NCI-H2171 (cell line): Measurements from ENCODE around the gene CAPN5.

Source experiments
- DNase-seq: peaks from one replicate; lab custom pipeline; 2025; lab: John Stamatoyannopoulos, UW

The CAPN5 gene

GRCh38 chr11:77100166-77101042 lies 33.6 kb downstream of the CAPN5 start:
- no peak for DNase-seq

- DNase-seq: no peak
Measured at GRCh38 chr11:77101043-77101537, 34.3 kb downstream of the CAPN5 start.

- no peak for DNase-seq
Measured at GRCh38 chr11:77102246-77103210, 35.8 kb downstream of the CAPN5 start, which contains the start of gene OMP. TSS of gene OMP (plus strand) at chr11:77102840. CDS start at chr11:77102840, 0 bp downstream.

GRCh38 chr11:77103319-77103718 lies 36.5 kb downstream of the CAPN5 start:
- DNase-seq: no peak

DNA sequence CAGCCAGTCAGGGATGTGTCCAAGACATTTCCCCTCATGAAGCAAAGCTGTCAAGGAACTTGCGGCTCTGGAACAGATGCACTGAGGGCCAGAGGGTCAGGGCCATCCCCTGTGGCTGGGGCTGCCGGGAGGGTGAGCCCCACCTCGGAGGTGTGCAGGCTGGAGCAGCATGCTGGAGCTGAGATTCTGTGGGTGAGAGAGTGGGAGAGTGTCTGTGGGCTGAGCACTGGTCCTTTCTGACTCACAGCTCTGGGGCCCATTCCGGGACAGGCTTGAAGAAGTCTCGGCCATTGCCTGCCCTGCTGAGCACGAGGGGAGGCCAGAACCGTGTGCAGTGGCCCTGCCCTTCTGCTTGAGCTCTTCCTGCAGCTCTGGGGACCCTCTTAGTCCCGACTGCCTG lies 38.0 kb downstream of the CAPN5 start:
- DNase-seq: no peak

- DNase-seq: no peak
Measured at GRCh38 chr11:77106321-77106720, 39.5 kb downstream of the CAPN5 start.

DNA sequence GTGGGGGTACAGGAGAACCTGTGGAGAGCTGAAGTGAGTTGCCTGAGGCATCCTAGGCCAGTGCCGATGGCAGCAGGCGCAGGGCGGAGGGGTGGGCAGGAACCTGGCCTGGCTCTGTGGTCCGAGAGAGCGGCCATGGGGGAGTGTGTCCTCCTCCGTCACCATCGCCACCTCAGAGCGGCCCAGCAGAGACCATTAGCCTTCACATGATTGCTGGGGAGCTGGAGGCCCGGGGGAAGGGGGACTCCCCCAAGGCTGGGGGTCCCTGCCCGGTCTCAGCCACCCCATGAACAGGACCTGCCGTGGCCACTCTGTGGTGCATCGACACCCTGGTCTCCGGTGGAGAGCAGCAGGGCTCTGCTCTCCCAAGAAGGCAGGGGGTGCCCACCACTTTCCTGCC lies 40.0 kb downstream of the CAPN5 start:
- no peak for DNase-seq

- DNase-seq: no peak
Measured at GRCh38 chr11:77107950-77108349, 41.2 kb downstream of the CAPN5 start.

DNA sequence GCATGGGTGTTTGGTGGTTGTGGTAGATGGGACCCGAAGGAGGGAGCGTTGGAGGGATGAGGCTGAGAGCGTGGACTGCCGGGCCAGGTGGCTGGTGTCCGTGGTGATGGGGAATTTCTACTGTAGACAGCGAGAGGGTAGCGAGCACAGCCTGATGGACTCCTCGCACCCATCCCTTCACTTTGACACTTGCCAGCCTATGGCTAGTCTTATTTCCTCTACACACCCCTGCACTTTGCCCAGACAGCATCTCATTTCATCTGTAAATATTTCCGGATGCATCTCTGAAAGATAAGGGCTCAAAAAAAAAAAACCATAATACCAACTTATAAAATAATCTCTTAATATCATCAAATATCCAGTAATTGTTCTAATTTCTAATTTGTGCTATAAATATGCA lies 41.7 kb downstream of the CAPN5 start:
- DNase-seq: no peak

- peak; percentile 79 for DNase-seq
Measured at GRCh38 chr11:77109236-77110019, 42.7 kb downstream of the CAPN5 start.

- no peak for DNase-seq
Measured at GRCh38 chr11:77110836-77111235, 44.1 kb downstream of the CAPN5 start.

DNA sequence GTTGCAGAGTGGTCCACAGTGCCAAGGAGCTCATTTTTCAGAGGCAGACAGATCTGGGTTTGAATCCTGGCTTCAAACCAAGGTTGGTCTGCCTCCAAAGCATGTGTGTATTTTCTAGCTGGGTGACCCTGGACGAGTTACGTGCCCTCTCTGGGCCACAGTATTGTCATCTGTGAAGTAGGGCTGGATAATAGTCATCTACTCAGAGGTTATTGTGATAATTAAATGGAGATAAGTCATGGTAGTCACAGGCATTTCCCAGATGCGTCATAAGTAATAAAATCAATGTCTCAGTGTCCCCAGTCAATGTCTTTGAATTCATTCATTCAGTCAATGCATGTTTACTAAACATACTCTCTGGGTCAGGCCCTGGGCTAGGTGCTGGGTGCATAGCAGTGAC lies 44.5 kb downstream of the CAPN5 start:
- DNase-seq: no peak

DNA sequence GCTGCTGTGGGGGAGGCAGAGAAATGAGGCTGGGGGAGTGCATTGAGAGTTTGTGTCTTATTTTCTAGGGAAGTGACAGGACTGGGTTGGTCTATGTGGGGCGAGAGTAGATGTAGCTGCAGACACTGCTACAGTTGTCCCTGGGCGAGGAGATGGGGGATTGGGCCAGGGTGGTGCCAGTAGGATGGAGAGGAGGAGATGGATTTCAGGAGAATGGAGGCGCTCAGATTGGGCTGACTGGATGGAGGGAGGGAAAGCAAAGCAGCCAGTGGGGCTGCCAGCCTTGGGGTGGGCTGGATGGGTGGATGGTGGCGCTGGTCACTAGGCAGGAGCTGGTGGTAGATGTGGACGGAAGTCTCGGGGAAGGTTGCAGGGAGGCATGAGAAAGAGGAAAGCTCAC lies 45.2 kb downstream of the CAPN5 start:
- DNase-seq: no peak

DNA sequence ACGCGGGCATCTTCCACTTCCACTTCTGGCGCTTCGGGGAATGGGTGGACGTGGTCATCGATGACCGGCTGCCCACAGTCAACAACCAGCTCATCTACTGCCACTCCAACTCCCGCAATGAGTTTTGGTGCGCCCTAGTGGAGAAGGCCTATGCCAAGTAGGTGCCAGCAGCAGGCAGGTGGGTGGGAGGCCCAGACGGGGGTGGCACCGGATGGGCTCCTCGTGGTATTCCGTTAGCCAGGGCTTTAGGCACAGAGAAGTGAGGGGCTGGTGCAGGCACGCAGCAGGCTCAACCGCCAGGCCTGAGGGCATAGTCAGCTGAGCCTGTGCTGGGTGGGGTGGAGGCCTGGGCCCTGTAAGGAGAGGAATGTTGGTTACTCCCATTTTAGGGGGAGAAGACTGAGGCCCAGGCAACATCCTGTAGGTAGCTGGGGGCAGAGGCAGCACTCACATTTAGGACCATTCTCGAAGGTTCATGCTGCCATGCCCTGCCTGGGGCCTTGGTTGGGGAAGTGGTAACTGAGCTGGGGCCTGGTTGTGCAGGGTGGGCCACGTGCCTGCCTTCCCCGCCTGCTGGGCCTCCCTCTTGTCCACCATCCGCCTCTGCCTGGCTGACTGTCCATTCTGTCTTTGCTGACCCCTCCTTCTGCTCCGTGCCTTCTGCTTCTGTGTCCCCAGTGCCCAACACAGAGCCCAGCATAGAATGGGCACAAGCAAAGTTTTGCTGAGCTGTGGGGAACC lies 46.0 kb downstream of the CAPN5 start:
- no peak for DNase-seq

DNA sequence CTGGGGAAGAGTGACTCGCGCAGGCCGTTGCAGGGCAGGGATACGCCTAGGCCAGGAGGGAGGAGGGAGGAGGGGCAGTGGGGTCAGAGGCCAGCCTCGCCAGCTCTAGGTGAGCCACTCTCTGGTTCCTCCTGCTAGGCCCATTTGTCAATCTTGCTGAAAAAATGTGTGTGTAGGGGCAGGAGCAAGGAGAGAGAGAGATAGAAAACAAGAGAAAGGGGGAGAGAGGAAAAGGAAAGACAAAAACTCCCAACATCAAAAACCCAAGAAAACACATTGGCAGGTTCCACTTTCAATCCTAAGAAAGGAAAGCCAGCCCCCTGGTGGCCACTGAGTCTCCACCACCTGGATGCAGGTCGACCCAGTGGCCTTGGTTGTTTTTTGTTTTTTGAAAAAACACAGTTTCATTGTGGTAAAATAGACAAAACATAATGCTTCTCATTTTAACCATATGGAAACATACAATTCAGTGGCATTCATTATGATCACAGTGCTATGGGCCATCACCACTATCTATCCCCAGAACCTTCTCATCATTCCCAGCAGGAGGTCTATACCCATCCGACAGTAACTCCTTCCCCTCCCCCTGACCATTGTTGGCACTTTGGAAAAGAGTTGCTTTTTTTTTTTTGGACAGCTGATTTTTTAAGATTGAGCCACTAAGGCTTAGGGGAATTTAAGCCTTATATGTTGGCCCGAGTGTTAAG lies 46.8 kb downstream of the CAPN5 start:
- DNase-seq: peak; percentile 26

- no peak for DNase-seq
Measured at GRCh38 chr11:77114089-77114463, 47.3 kb downstream of the CAPN5 start.

DNA sequence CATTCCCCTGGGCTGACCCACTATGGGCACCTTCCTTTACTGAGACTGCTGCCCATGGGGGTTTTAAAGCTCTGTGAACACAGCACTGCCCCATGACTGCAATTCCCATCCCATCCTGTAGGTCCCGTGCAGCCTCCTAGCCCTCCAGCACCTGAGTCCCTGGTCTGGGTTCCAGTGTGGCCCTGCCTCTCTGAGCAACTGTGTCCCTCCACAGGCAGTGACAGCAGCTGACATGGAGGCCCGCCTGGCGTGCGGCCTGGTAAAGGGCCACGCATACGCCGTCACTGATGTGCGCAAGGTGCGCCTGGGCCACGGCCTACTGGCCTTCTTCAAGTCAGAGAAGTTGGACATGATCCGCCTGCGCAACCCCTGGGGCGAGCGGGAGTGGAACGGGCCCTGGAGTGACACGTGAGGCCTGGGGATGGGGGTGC lies 48.4 kb downstream of the CAPN5 start:
- no peak for DNase-seq

- DNase-seq: no peak
Measured at GRCh38 chr11:77115956-77116355, 49.2 kb downstream of the CAPN5 start.

GRCh38 chr11:77117492-77117891 lies 50.7 kb downstream of the CAPN5 start:
- no peak for DNase-seq

- no peak for DNase-seq
Measured at GRCh38 chr11:77118086-77118485, 51.3 kb downstream of the CAPN5 start.
